ENCODE measurements around the gene PKIG.
A peak's percentile ranks its signal among the peaks of the same experiment; 100 is the strongest.

DNA sequence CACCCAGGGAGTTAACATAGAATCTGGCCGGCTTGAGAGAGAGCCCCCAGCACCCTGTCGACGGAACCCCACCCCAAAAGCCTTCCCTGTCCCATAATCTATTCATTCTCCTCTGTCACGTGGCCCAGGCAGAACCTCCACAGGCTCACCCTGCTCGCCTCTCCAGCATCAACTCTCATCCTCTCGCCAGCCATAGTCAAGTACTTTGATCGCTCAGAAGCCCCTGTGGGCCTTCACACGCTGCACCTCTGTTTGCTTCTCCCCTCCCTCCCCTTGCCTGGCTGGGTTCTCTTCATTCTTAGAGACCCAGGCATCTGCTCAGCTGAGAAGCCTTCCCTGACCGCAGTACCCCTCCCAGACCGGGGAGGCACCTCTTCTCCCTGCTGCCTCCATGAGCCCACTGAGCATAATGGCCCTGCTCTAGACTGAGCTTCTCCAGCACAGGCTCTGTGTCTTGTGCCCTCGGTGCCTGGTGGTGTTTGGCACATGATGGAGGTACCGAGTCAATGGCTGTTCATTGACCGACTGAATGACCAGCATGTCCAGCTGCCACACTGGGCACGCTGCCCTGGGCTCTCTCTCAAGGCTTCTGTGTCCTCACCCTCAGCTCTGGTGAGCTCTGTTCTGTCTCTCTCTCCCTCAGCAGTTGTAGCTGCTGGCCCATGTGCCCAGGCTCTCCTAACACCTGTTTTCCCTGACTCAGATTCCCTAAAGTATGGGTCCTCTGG, 33.7 kb downstream of the PKIG start:
- TF ChIP-seq POLR2A (IDR thresholded peaks at IDR 0.05; ENCODE audit: low read depth, low read length), result peak; percentile 26; the same call in 1 of the 2 replicates
- TF ChIP-seq STAT1 (conservative IDR thresholded peaks at IDR 0.05), result no peak
- TF ChIP-seq, protein P1, sequence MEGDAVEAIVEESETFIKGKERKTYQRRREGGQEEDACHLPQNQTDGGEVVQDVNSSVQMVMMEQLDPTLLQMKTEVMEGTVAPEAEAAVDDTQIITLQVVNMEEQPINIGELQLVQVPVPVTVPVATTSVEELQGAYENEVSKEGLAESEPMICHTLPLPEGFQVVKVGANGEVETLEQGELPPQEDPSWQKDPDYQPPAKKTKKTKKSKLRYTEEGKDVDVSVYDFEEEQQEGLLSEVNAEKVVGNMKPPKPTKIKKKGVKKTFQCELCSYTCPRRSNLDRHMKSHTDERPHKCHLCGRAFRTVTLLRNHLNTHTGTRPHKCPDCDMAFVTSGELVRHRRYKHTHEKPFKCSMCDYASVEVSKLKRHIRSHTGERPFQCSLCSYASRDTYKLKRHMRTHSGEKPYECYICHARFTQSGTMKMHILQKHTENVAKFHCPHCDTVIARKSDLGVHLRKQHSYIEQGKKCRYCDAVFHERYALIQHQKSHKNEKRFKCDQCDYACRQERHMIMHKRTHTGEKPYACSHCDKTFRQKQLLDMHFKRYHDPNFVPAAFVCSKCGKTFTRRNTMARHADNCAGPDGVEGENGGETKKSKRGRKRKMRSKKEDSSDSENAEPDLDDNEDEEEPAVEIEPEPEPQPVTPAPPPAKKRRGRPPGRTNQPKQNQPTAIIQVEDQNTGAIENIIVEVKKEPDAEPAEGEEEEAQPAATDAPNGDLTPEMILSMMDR (IDR thresholded peaks at IDR 0.05 in 2 of 3, conservative IDR thresholded peaks at IDR 0.05 in 1 of 3; ENCODE audit: control insufficient read depth in 2 of 3, extremely low read depth in 1 of 3, insufficient read depth in 1 of 3, low read depth in 3 of 3, low read length in 3 of 3), result no peak
- TF ChIP-seq SREBF2 (IDR thresholded peaks at IDR 0.05; ENCODE audit: low read length), result no peak
- TF ChIP-seq TAF1 (IDR thresholded peaks at IDR 0.05; ENCODE audit: borderline replicate concordance, low read depth, low read length), result no peak
- TF ChIP-seq MTA3 (IDR thresholded peaks at IDR 0.05; ENCODE audit: borderline replicate concordance, low read length), result no peak
- TF ChIP-seq, protein P2, sequence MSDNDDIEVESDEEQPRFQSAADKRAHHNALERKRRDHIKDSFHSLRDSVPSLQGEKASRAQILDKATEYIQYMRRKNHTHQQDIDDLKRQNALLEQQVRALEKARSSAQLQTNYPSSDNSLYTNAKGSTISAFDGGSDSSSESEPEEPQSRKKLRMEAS (IDR thresholded peaks at IDR 0.05; ENCODE audit: low read depth, low read length), result no peak
- no peak for TF ChIP-seq EP300 (IDR thresholded peaks at IDR 0.05; ENCODE audit: borderline replicate concordance in 1 of 2, control insufficient read depth in 1 of 2, low read depth in 2 of 2, low read length in 2 of 2)
- TF ChIP-seq HDGF (IDR thresholded peaks at IDR 0.05), result no peak
- no peak for TF ChIP-seq KDM1A (IDR thresholded peaks at IDR 0.05; ENCODE audit: borderline replicate concordance)
